Measurements from ENCODE around the gene TTC28. TPM values are rescaled to one million over a fixed set of nuclear protein-coding genes. Genes with fewer than 3 reads are reported as not detected.
A peak's percentile ranks its signal among the peaks of the same experiment; 100 is the strongest.
"Not testable (repeated sequence)": the region's sequence is repeated elsewhere in the genome, so short reads cannot be mapped to it uniquely, and the experiment has no call there.

Gene TTC28
- total and polyA plus RNA-seq, 2 donors (not counting 1 experiment from before 2014, with no cell fraction given): 8.2 to 31.4 TPM

GRCh38 chr22:28562324-28562723 is 117.3 kb downstream of the TTC28 start:
- no peak overlapping the region for H3K4me2 ChIP-seq (ENCODE audit: extremely low read depth, insufficient read depth, low read length)
- H3K79me2 ChIP-seq (ENCODE audit: control insufficient read depth, insufficient read depth, low read length): no peaks in the 10 kb centered on the region
- no peak overlapping the region for H3K9ac ChIP-seq (ENCODE audit: insufficient read depth, low read length)
- no peak overlapping the region for H3K4me3 ChIP-seq (replicated peaks in 1 of 4; ENCODE audit: control extremely low read depth in 1 of 4, insufficient read depth in 1 of 4, low read depth in 3 of 4, low read length in 4 of 4)
- H4K20me1 ChIP-seq (ENCODE audit: control insufficient read depth, extremely low read depth, insufficient read depth, low read length): no peaks in the 10 kb centered on the region
- H3K27me3 ChIP-seq (ENCODE audit: control insufficient read depth, insufficient read depth, low read length): no peaks in the 10 kb centered on the region
- TF ChIP-seq CTCF (conservative IDR thresholded peaks at IDR 0.05 in 1 of 2, IDR thresholded peaks at IDR 0.05 in 1 of 2; ENCODE audit: low read depth in 1 of 2, low read length in 2 of 2) (no peak), EZH2 (IDR thresholded peaks at IDR 0.05; ENCODE audit: low read length, missing control alignments) (no peak)
- no peaks in the 10 kb centered on the region for H3K9me3 ChIP-seq (ENCODE audit: control insufficient read depth, insufficient read depth, low read depth, low read length)
- H2AFZ ChIP-seq (ENCODE audit: low read length): no peak overlapping the region
- no peaks in the 10 kb centered on the region for H3K4me1 ChIP-seq (ENCODE audit: control insufficient read depth, extremely low read depth, insufficient read depth, low read length)
- no peak overlapping the region for H3K27ac ChIP-seq (ENCODE audit: insufficient read depth, low read length)
- no peaks in the 10 kb centered on the region for H3K36me3 ChIP-seq (ENCODE audit: control insufficient read depth, insufficient read depth, low read length)
- no peak for DNase-seq (ENCODE audit: low read depth in 2 of 2)

- DNase-seq (ENCODE audit: low read depth in 2 of 2); H3K36me3 ChIP-seq (ENCODE audit: control insufficient read depth, insufficient read depth, low read length); H3K4me3 ChIP-seq (replicated peaks in 1 of 4; ENCODE audit: control extremely low read depth in 1 of 4, insufficient read depth in 1 of 4, low read depth in 3 of 4, low read length in 4 of 4); H2AFZ ChIP-seq (ENCODE audit: low read length); H3K79me2 ChIP-seq (ENCODE audit: control insufficient read depth, insufficient read depth, low read length); H3K27me3 ChIP-seq (ENCODE audit: control insufficient read depth, insufficient read depth, low read length); H3K9me3 ChIP-seq (ENCODE audit: control insufficient read depth, insufficient read depth, low read depth, low read length); H4K20me1 ChIP-seq (ENCODE audit: control insufficient read depth, extremely low read depth, insufficient read depth, low read length); H3K4me1 ChIP-seq (ENCODE audit: control insufficient read depth, extremely low read depth, insufficient read depth, low read length); H3K4me2 ChIP-seq (ENCODE audit: extremely low read depth, insufficient read depth, low read length); H3K9ac ChIP-seq (ENCODE audit: insufficient read depth, low read length); H3K27ac ChIP-seq (ENCODE audit: insufficient read depth, low read length): not testable (repeated sequence)
Measured at GRCh38 chr22:28560743-28561101, 118.9 kb downstream of the TTC28 start.

- TF ChIP-seq EZH2 (IDR thresholded peaks at IDR 0.05; ENCODE audit: low read length, missing control alignments): no peak
- no peak for TF ChIP-seq CTCF (conservative IDR thresholded peaks at IDR 0.05 in 1 of 2, IDR thresholded peaks at IDR 0.05 in 1 of 2; ENCODE audit: low read depth in 1 of 2, low read length in 2 of 2)
- Histone ChIP-seq H3K27ac (ENCODE audit: insufficient read depth, low read length) (no peak overlapping the region), H3K36me3 (ENCODE audit: control insufficient read depth, insufficient read depth, low read length) (no peaks in the 10 kb centered on the region), H4K20me1 (ENCODE audit: control insufficient read depth, extremely low read depth, insufficient read depth, low read length) (no peaks in the 10 kb centered on the region), H3K79me2 (ENCODE audit: control insufficient read depth, insufficient read depth, low read length) (no peaks in the 10 kb centered on the region), H3K4me1 (ENCODE audit: control insufficient read depth, extremely low read depth, insufficient read depth, low read length) (no peaks in the 10 kb centered on the region), H2AFZ (ENCODE audit: low read length) (no peak overlapping the region), H3K9me3 (ENCODE audit: control insufficient read depth, insufficient read depth, low read depth, low read length) (no peaks in the 10 kb centered on the region), H3K9ac (ENCODE audit: insufficient read depth, low read length) (no peak overlapping the region), H3K27me3 (ENCODE audit: control insufficient read depth, insufficient read depth, low read length) (no peaks in the 10 kb centered on the region), H3K4me2 (ENCODE audit: extremely low read depth, insufficient read depth, low read length) (no peak overlapping the region), H3K4me3 (replicated peaks in 1 of 4; ENCODE audit: control extremely low read depth in 1 of 4, insufficient read depth in 1 of 4, low read depth in 3 of 4, low read length in 4 of 4) (no peak overlapping the region)
- peak; percentile 46 to 76 for DNase-seq (ENCODE audit: low read depth in 2 of 2)
Measured at GRCh38 chr22:28560046-28560742, 119.4 kb downstream of the TTC28 start.
